OCI-LY7 (cell line): ENCODE measurements around the gene PLCG1. TPM values are rescaled to one million over a fixed set of nuclear protein-coding genes. Genes with fewer than 3 reads are reported as not detected.

Experiments used
- BruUV-seq: library from RNA; stranded (reverse); fragments of 400-500 nt; replicated peaks from 2 replicates; lab custom pipeline; 2021; lab: Mats Ljungman, UMichigan
- CTCF ChIA-PET: fragments of 300-600 bp; sonication (Branson Sonifier 250); formaldehyde crosslinking; loops from one replicate; lab custom pipeline; 2022; ENCODE audit warnings: antibody characterized with exemption; ENCODE audit not compliant: unreplicated experiment; lab: Charles Lee
- POLR2A ChIA-PET: fragments of 300-600 bp; sonication (Branson Sonifier 250); formaldehyde crosslinking; loops from one replicate; lab custom pipeline; 2022; ENCODE audit warnings: antibody characterized with exemption; lab: Charles Lee
- DNase-seq: peaks from one replicate; pipeline ENCODE4 v3.0.0-alpha.2; 2015; ENCODE audit warnings: low spot score
- H2AFZ ChIP-seq: fragments of 200-600 bp; sonication (generic), shearing (Covaris generic); 2 replicates; pipeline ENCODE4 v1.6.1; 2014; ENCODE audit warnings: mild to moderate bottlenecking, antibody characterized with exemption, low read length, moderate library complexity
- H3K27ac ChIP-seq: fragments of 200-600 bp; sonication (generic); 2 replicates; pipeline ENCODE4 v1.5.1; 2014; ENCODE audit warnings: mixed run types, low read depth, mild to moderate bottlenecking, moderate library complexity, low read length, inconsistent platforms; ENCODE audit not compliant: poor library complexity, severe bottlenecking
- H3K36me3 ChIP-seq: fragments of 200-600 bp; sonication (generic); 2 replicates; pipeline ENCODE4 v1.6.1; 2014; ENCODE audit warnings: mild to moderate bottlenecking, antibody characterized with exemption, low read length, moderate library complexity, mixed read lengths; ENCODE audit not compliant: insufficient read depth
- H3K4me1 ChIP-seq: fragments of 200-600 bp; sonication (generic); 2 replicates; pipeline ENCODE4 v1.5.1; 2014; ENCODE audit warnings: mild to moderate bottlenecking, low read length; ENCODE audit not compliant: insufficient read depth, poor library complexity, severe bottlenecking
- H3K4me2 ChIP-seq: fragments of 200-600 bp; sonication (generic); 2 replicates; pipeline ENCODE4 v1.6.1; 2014; ENCODE audit warnings: mild to moderate bottlenecking, low read length
- H3K4me3 ChIP-seq: fragments of 200-600 bp; sonication (generic); 2 replicates; pipeline ENCODE4 v1.5.1; 2014; ENCODE audit warnings: mild to moderate bottlenecking, low read depth, low read length; ENCODE audit not compliant: poor library complexity, severe bottlenecking
- H3K79me2 ChIP-seq: fragments of 200-600 bp; sonication (generic); 2 replicates; pipeline ENCODE4 v1.6.1; 2016; ENCODE audit warnings: low read depth, mild to moderate bottlenecking, low read length, moderate library complexity, mixed read lengths; ENCODE audit not compliant: insufficient read depth
- H3K9me2 ChIP-seq: fragments of 200-600 bp; sonication (generic); 2 replicates; pipeline ENCODE4 v1.6.1; 2016; ENCODE audit warnings: mild to moderate bottlenecking, low read length, mixed read lengths; ENCODE audit not compliant: insufficient read depth
- H3K9me3 ChIP-seq: fragments of 200-600 bp; sonication (generic); 2 replicates; pipeline ENCODE4 v1.6.1; 2014; ENCODE audit warnings: mild to moderate bottlenecking, mixed run types, low read length, mixed read lengths
- H4K20me1 ChIP-seq: fragments of 200-600 bp; sonication (generic); 2 replicates; pipeline ENCODE4 v1.6.1; 2014; ENCODE audit warnings: mild to moderate bottlenecking, antibody characterized with exemption, low read length, moderate library complexity, mixed read lengths; ENCODE audit not compliant: insufficient read depth
- CTCF ChIP-seq: fragments of 200-600 bp; sonication (generic); conservative IDR thresholded peaks from 2 replicates; pipeline ENCODE4 v1.5.1; 2014; ENCODE audit warnings: mild to moderate bottlenecking, antibody characterized with exemption, low read length, moderate library complexity, mixed read lengths
- EZH2phosphoT487 ChIP-seq: fragments of 200-600 bp; sonication (generic); IDR thresholded peaks from 2 replicates; pipeline ENCODE4 v1.6.1; 2018; ENCODE audit warnings: low read depth, borderline replicate concordance, mild to moderate bottlenecking, mixed run types, antibody characterized with exemption, low read length, moderate library complexity, mixed read lengths
- intact Hi-C: fragments of 100-400 bp; cut with micrococcal nuclease; formaldehyde crosslinking; loops from one replicate; pipeline ENCODE4 v1.10.0; 2022; ENCODE audit not compliant: unreplicated experiment
- total RNA-seq, 2 experiments: library from RNA; depleted of rRNA in 1 of 2; stranded (reverse); fragments of >200 nt in 1 of 2; shearing (Covaris generic) in 1 of 2; gene quantifications; 2 replicates each; pipeline ENCODE4 v1.2.3, GENCODE V29; 2014 to 2022

Gene PLCG1
- total RNA-seq, 2 experiments from 2014 or later, result 103 to 121 TPM

GRCh38 chr20:41140226-41141133 is 3.1 kb downstream of the PLCG1 start:
- DNase-seq, result no peak
- intact Hi-C loops, result no loop called here
- peak overlapping the region; percentile 73 for H3K27ac ChIP-seq
- peaks cover 80% of the 10 kb centered on the region for H3K4me1 ChIP-seq
- H3K4me3 ChIP-seq, result peak overlapping the region; percentile 74
- peaks cover 18% of the 10 kb centered on the region for H3K36me3 ChIP-seq
- no TSS peak for BruUV-seq
- TF ChIP-seq EZH2phosphoT487, result no peak
- TF ChIP-seq CTCF, result no peak
- ChIA-PET POLR2A (interaction anchor here (1.1 kb wide), 1 partner anchor 11 kb away, joined by 3 read pairs; no protein-coding TSS in a partner anchor), CTCF (interaction anchor here (0.5 to 1.0 kb wide), 2 partner anchors 42 to 175 kb away, joined by 3 read pairs; no protein-coding TSS in a partner anchor)
- no peak overlapping the region for H2AFZ ChIP-seq
- peak overlapping the region; percentile 81 for H3K4me2 ChIP-seq
- no peaks in the 10 kb centered on the region for H3K9me3 ChIP-seq
- H3K9me2 ChIP-seq, result no peaks in the 10 kb centered on the region
- peaks cover 13% of the 10 kb centered on the region; the same call in 1 of the 2 replicates for H4K20me1 ChIP-seq
- peaks cover 80% of the 10 kb centered on the region for H3K79me2 ChIP-seq

DNA sequence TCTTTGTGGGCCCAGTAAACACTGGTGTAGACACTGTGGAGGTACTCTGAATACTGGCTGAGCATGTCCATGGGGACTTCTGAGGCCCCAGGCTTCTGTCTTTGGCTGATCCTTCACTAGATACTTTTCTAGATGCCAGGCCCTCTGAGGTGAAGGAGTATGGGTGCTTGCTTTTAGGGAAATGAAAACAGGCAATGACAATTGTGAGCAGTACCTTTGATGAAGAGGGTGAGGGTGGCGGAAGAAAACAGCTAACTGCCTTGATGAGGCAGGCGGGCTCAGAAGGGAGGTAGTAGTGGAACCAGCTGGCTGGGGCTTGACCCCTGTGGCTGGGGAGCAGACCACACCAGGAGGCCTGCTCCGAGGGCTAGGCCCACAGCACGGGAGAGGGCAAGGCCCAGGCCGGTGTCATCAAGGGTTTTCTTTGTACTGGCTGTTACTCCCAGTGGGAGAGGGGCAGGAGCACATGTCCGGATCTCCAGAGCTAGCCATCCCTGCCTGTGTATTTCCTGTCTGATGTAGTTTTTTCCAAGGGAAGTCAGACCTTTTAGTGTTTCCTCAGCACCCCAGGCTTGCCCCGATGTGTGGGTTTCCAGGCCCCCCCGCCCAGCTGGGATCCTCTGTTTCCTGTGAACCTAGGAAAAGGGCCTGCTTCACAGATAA is 3.9 kb downstream of the PLCG1 start:
- Histone ChIP-seq H3K36me3 (peaks cover 24% of the 10 kb centered on the region), H3K4me2 (peak overlapping the region; percentile 81), H4K20me1 (peaks cover 13% of the 10 kb centered on the region; the same call in 1 of the 2 replicates), H3K4me3 (peak overlapping the region; percentile 74), H3K9me2 (no peaks in the 10 kb centered on the region), H2AFZ (no peak overlapping the region), H3K4me1 (peaks cover 84% of the 10 kb centered on the region), H3K27ac (peak overlapping the region; percentile 73), H3K9me3 (no peaks in the 10 kb centered on the region), H3K79me2 (peaks cover 88% of the 10 kb centered on the region)
- BruUV-seq, result no TSS peak
- intact Hi-C loops, result no loop called here
- no peak for TF ChIP-seq EZH2phosphoT487
- peak; percentile 74 for DNase-seq
- CTCF ChIA-PET, result interaction anchor here (0.5 kb wide), 1 partner anchor 41 kb away, joined by 3 read pairs; no protein-coding TSS in a partner anchor
- POLR2A ChIA-PET, result interaction anchor here (0.6 to 1.8 kb wide), 3 partner anchors 11 to 832 kb away, joined by 3 to 6 read pairs (median 3); no protein-coding TSS in a partner anchor

DNA sequence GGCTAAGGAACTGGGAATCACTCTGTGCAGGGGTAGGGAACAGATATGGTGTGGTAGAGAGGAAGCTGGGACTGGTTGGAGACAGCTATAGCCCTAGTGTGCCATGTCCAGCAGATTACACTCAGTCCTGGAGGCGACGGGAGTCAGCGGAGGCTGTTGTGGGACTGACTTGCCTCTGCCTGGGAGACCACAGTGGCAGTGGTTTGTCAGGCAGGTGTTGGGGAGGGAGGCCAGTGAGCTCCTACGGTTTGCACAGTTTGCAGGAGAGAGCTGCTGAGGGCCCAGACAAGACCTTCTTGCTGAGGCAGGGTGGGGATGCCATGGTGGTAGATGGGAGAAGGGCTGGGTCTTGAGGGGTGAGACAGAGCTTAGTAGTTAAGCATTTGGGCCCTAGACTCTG is 4.9 kb downstream of the PLCG1 start:
- Histone ChIP-seq H2AFZ (no peak overlapping the region), H3K4me2 (peak overlapping the region; percentile 81), H3K27ac (peak overlapping the region; percentile 73), H3K36me3 (peaks cover 34% of the 10 kb centered on the region), H3K9me3 (no peaks in the 10 kb centered on the region), H3K79me2 (peaks cover 98% of the 10 kb centered on the region), H3K4me1 (peaks cover 89% of the 10 kb centered on the region), H3K4me3 (no peak overlapping the region), H3K9me2 (no peaks in the 10 kb centered on the region), H4K20me1 (peaks cover 13% of the 10 kb centered on the region; the same call in 1 of the 2 replicates)
- ChIA-PET CTCF (no interaction called here), POLR2A (interaction anchor here (1.3 to 1.8 kb wide), 2 partner anchors 10 to 16 kb away, joined by 3 to 6 read pairs; no protein-coding TSS in a partner anchor)
- intact Hi-C loops, result no loop called here
- no TSS peak for BruUV-seq
- TF ChIP-seq EZH2phosphoT487, result no peak
- no peak for TF ChIP-seq CTCF
- DNase-seq, result no peak
